Psoas muscle (tissue), 8 donors: Measurements from ENCODE around the gene CPTP. TPM values are rescaled to one million over a fixed set of nuclear protein-coding genes. Genes with fewer than 3 reads are reported as not detected.

ENCODE experiments used
- ATAC-seq, 4 donors: fragments of 200-7000 bp; cut with Tn5 transposase; one replicate each; pipeline ENCODE4 v1.9.1; 2020; ENCODE audit warnings: moderate library complexity in 3 of 4, mild to moderate bottlenecking in 2 of 4
- DNase-seq, 2 donors: peaks; one replicate each; pipeline ENCODE4 v3.0.0-alpha.2; 2020
- H3K27ac ChIP-seq: fragments of 200-600 bp; one replicate; pipeline ENCODE4 v1.8.0; 2022
- H3K27me3 ChIP-seq, 3 donors: fragments of 200-600 bp in 1 of 3; one replicate each; pipeline versions ENCODE4 v1.6.1 to v1.8.0; 2013 to 2022; ENCODE audit warnings: low read length in 2 of 3, mild to moderate bottlenecking in 2 of 3, moderate library complexity in 1 of 3; ENCODE audit not compliant: insufficient read depth in 3 of 3
- H3K36me3 ChIP-seq, 2 donors: fragments of 200-600 bp in 1 of 2; one replicate each; pipeline versions ENCODE4 v1.6.1 to v1.8.0; 2013 to 2022; ENCODE audit warnings: low read depth in 1 of 2, mild to moderate bottlenecking in 1 of 2, moderate library complexity in 1 of 2; ENCODE audit not compliant: insufficient read depth in 1 of 2
- H3K4me1 ChIP-seq: fragments of 200-600 bp; one replicate; pipeline ENCODE4 v1.8.0; 2022
- H3K4me3 ChIP-seq: fragments of 200-600 bp; one replicate; pipeline ENCODE4 v1.8.0; 2022; ENCODE audit warnings: mild to moderate bottlenecking
- H3K9me3 ChIP-seq: fragments of 200-600 bp; one replicate; pipeline ENCODE4 v1.8.0; 2022
- CTCF ChIP-seq: fragments of 200-600 bp; IDR thresholded peaks from one replicate; pipeline ENCODE4 v1.8.0; 2022; ENCODE audit warnings: antibody characterized with exemption
- WGBS, 3 donors: extraction: QIAGEN DNeasy Blood & Tissue Kit; methylation state at CpG; one replicate each; pipeline versions ENCODE4 v1.1.6 to v1.1.7; 2013; 5-methylcytosine and 5-hydroxymethylcytosine counted together
- intact Hi-C, 2 donors: fragments of 100-400 bp; cut with DNase I; formaldehyde crosslinking; loops; one replicate each; pipeline versions ENCODE4 v1.11.0 to v1.14.2; 2022
- polyA plus RNA-seq, 3 donors: library from polyadenylated mRNA; stranded (reverse); fragments of 200-250 nt; gene quantifications; one replicate each; pipeline ENCODE4 v1.2.3, GENCODE V29; 2013
- total RNA-seq, 4 donors: library from RNA; stranded (reverse); fragmentation: NEBNext Ultra II Directional in 2 of 4; extraction: Animal tissue kit (Norgen Biotek cat#: 25700) in 2 of 4; gene quantifications; one replicate each; pipeline versions ENCODE4 v1.2.1 to v1.2.4, GENCODE V29; 2021 to 2023
- donor health status: healthy with polysubstance abuse.
- donor health status: DM: no; HTN: no; CAD: no; lungs with moderate emphysema.
- donor health status: Bipolar disorder and iron deficiency.
- donor health status: healthy.
- donor health status: DM: yes; HTN: yes; CAD: no.
- donor health status: DM: no; HTN: no; CAD: no.
- donor health status: DM: no; HTN: no; CAD: no.
- donor health status: DM: yes; HTN: yes; CAD: no.

CPTP gene
- total and polyA plus RNA-seq, 7 donors = 18.2 to 39.5 (median 31.3) TPM

GRCh38 chr1:1291548-1292441 lies 32.8 kb upstream of the CPTP start:
- Histone ChIP-seq H3K27me3 (peaks cover 0 to 10% (median 0%) of the 10 kb centered on the region in 3 donors), H3K36me3 (peaks cover 0 to 29% of the 10 kb centered on the region in 2 donors), H3K4me1 (no peaks in the 10 kb centered on the region), H3K4me3 (no peak overlapping the region), H3K9me3 (no peaks in the 10 kb centered on the region), H3K27ac (no peak overlapping the region)
- WGBS, 3 donors = 36 to 46% (median 38%) methylated on average over 40 to 45 of the region's 45 CpGs
- DNase-seq (peak; percentile 58 to 84), ATAC-seq (peak; percentile 61 to 87 (median 74))
- peak; percentile 61 for TF ChIP-seq CTCF
- intact Hi-C loops = loop anchor here (1.0 to 5.0 kb wide), 4 partner anchors 169 to 309 kb away; partner anchors contain the start of gene PERM1 (in 1 of the 2)

- Histone ChIP-seq H3K9me3 (no peaks in the 10 kb centered on the region), H3K4me3 (no peak overlapping the region), H3K36me3 (peaks cover 0 to 31% of the 10 kb centered on the region in 2 donors), H3K4me1 (no peaks in the 10 kb centered on the region), H3K27me3 (peaks cover 0 to 5% (median 0%) of the 10 kb centered on the region in 3 donors), H3K27ac (no peak overlapping the region)
- 87 to 92% (median 89%) methylated on average over 9 of the region's 9 CpGs for WGBS, 3 donors
- TF ChIP-seq CTCF = no peak
- intact Hi-C loops = loop anchor here in 1 of 2 donors (1.0 to 5.0 kb wide), 3 partner anchors 170 to 310 kb away; partner anchors contain the start of gene PERM1
- DNase-seq (peak; percentile 6 to 47), ATAC-seq (peak in 1 of 4 donors; percentile 4)
Observed at GRCh38 chr1:1292442-1292779, 32.2 kb upstream of the CPTP start.

GRCh38 chr1:1292851-1293250 lies 31.8 kb upstream of the CPTP start:
- intact Hi-C loops = loop anchor here in 1 of 2 donors (1.0 to 5.0 kb wide), 3 partner anchors 171 to 311 kb away; partner anchors contain the start of gene PERM1

More at GRCh38 chr1:1292851-1293250, 31.8 kb upstream of the CPTP start:
- Histone ChIP-seq H3K4me3 (no peak overlapping the region), H3K9me3 (no peaks in the 10 kb centered on the region), H3K27me3 (peaks cover 0 to under 1% (median 0%) of the 10 kb centered on the region in 3 donors), H3K36me3 (peaks cover 0 to 35% of the 10 kb centered on the region in 2 donors), H3K4me1 (no peaks in the 10 kb centered on the region), H3K27ac (no peak overlapping the region)
- DNase-seq (peak; percentile 12 to 51), ATAC-seq (no peak)
- no peak for TF ChIP-seq CTCF
- WGBS, 3 donors = 86 to 93% (median 89%) methylated on average over 18 of the region's 18 CpGs
